NCI-H446 treated with DMSO at 0.1 percent for 48 hours (cell line): ENCODE measurements around the gene FGFR3.
"Not testable (repeated sequence)": the region's sequence is repeated elsewhere in the genome, so short reads cannot be mapped to it uniquely, and the experiment has no call there.

ENCODE experiments used
- DNase-seq: peaks from one replicate; lab custom pipeline; 2025; lab: John Stamatoyannopoulos, UW

The FGFR3 gene

GRCh38 chr4:1819284-1819683 is 26.2 kb downstream of the FGFR3 start:
- DNase-seq, result no peak

- no peak for DNase-seq
Measured at GRCh38 chr4:1819816-1820215, 26.7 kb downstream of the FGFR3 start.

GRCh38 chr4:1821679-1822567 is 28.8 kb downstream of the FGFR3 start:
- no peak for DNase-seq

GRCh38 chr4:1822568-1823544 is 29.8 kb downstream of the FGFR3 start:
- DNase-seq, result no peak

- DNase-seq, result no peak
Measured at GRCh38 chr4:1823545-1823932, 30.4 kb downstream of the FGFR3 start.

GRCh38 chr4:1824746-1825145 is 31.7 kb downstream of the FGFR3 start:
- DNase-seq, result no peak

GRCh38 chr4:1825326-1825725 is 32.2 kb downstream of the FGFR3 start:
- no peak for DNase-seq

- no peak for DNase-seq
Measured at GRCh38 chr4:1826531-1827350, 33.6 kb downstream of the FGFR3 start.

GRCh38 chr4:1830234-1830633 is 37.1 kb downstream of the FGFR3 start:
- no peak for DNase-seq

- no peak for DNase-seq
Measured at GRCh38 chr4:1830642-1831228, 37.6 kb downstream of the FGFR3 start.

GRCh38 chr4:1831331-1831730 is 38.2 kb downstream of the FGFR3 start:
- no peak for DNase-seq

- no peak for DNase-seq
Measured at GRCh38 chr4:1832690-1833089, 39.6 kb downstream of the FGFR3 start.

GRCh38 chr4:1833307-1834046 is 40.4 kb downstream of the FGFR3 start:
- DNase-seq, result no peak

- DNase-seq, result no peak
Measured at GRCh38 chr4:1834047-1834775, 41.1 kb downstream of the FGFR3 start.

- DNase-seq, result not testable (repeated sequence)
Measured at GRCh38 chr4:1835836-1836235, 42.7 kb downstream of the FGFR3 start.

- DNase-seq, result no peak
Measured at GRCh38 chr4:1836650-1837049, 43.6 kb downstream of the FGFR3 start.

GRCh38 chr4:1837069-1837468 is 44.0 kb downstream of the FGFR3 start:
- no peak for DNase-seq

GRCh38 chr4:1839282-1839681 is 46.2 kb downstream of the FGFR3 start:
- no peak for DNase-seq

- no peak for DNase-seq
Measured at GRCh38 chr4:1841201-1841886, 48.3 kb downstream of the FGFR3 start.

GRCh38 chr4:1841887-1842210 is 48.8 kb downstream of the FGFR3 start:
- no peak for DNase-seq
